HepG2 (cell line): Measurements from ENCODE around the gene RARG. TPM values are rescaled to one million over a fixed set of nuclear protein-coding genes. Genes with fewer than 3 reads are reported as not detected.
A peak's percentile ranks its signal among the peaks of the same experiment; 100 is the strongest.

Source experiments
- ATF6 ChIP-seq: sonication (generic); formaldehyde crosslinking; conservative IDR thresholded peaks from 2 replicates; pipeline ENCODE4 v1.4.0; 2020; ENCODE audit warnings: missing genetic modification reagents
- CSRNP2 ChIP-seq: sonication (generic); formaldehyde crosslinking; conservative IDR thresholded peaks from 2 replicates; pipeline ENCODE4 v1.8.0; 2022; ENCODE audit warnings: low read depth, missing genetic modification reagents
- DNMT3B ChIP-seq: conservative IDR thresholded peaks from 2 replicates; pipeline ENCODE4 v1.6.1; 2016; ENCODE audit warnings: missing biosample characterization, control low read depth
- FOXK2 ChIP-seq: fragments of 450-650 bp; IDR thresholded peaks from 2 replicates; pipeline ENCODE4 v1.6.1; 2016
- GMEB1 ChIP-seq: sonication (generic); formaldehyde crosslinking; IDR thresholded peaks from 2 replicates; pipeline ENCODE4 v1.5.1; 2020; ENCODE audit warnings: missing genetic modification reagents, mild to moderate bottlenecking, borderline replicate concordance
- IKZF4 ChIP-seq: sonication (generic); formaldehyde crosslinking; IDR thresholded peaks from 2 replicates; pipeline ENCODE4 v1.5.1; 2020; ENCODE audit warnings: borderline replicate concordance, mild to moderate bottlenecking, low read depth, missing genetic modification reagents; ENCODE audit errors: not compliant biosample characterization
- JUNB ChIP-seq: sonication (generic); formaldehyde crosslinking; IDR thresholded peaks from 2 replicates; pipeline ENCODE4 v1.8.0; 2022; ENCODE audit warnings: missing genetic modification reagents, mild to moderate bottlenecking, borderline replicate concordance
- NFATC3 ChIP-seq: sonication (generic); formaldehyde crosslinking; IDR thresholded peaks from 2 replicates; pipeline ENCODE4 v1.5.1; 2020; ENCODE audit warnings: mild to moderate bottlenecking, missing genetic modification reagents
- PITX1 ChIP-seq: sonication (generic); formaldehyde crosslinking; IDR thresholded peaks from 2 replicates; pipeline ENCODE4 v1.5.1; 2020; ENCODE audit warnings: mild to moderate bottlenecking, missing genetic modification reagents
- POGZ ChIP-seq: sonication (generic); formaldehyde crosslinking; IDR thresholded peaks from 2 replicates; pipeline ENCODE4 v1.4.0; 2020; ENCODE audit warnings: mild to moderate bottlenecking, missing genetic modification reagents
- XRCC5 ChIP-seq: fragments of 200-400 bp; formaldehyde crosslinking; optimal IDR thresholded peaks from 2 replicates; pipeline ENCODE3; 2017; ENCODE audit warnings: mild to moderate bottlenecking, low read length
- ZFP41 ChIP-seq: sonication (generic); formaldehyde crosslinking; IDR thresholded peaks from 2 replicates; pipeline ENCODE4 v1.4.0; 2020; ENCODE audit warnings: mild to moderate bottlenecking, missing genetic modification reagents, borderline replicate concordance
- ZNF282 ChIP-seq: fragments of 450-650 bp; IDR thresholded peaks from 2 replicates; pipeline ENCODE4 v1.6.1; 2018; ENCODE audit not compliant: partially characterized antibody
- ZNF367 ChIP-seq: sonication (generic); formaldehyde crosslinking; IDR thresholded peaks from 2 replicates; pipeline ENCODE4 v1.4.0; 2020; ENCODE audit warnings: missing genetic modification reagents, borderline replicate concordance
- ZNF558 ChIP-seq: sonication (generic); formaldehyde crosslinking; IDR thresholded peaks from 2 replicates; pipeline ENCODE4 v1.9.0; 2022; ENCODE audit warnings: mild to moderate bottlenecking, missing genetic modification reagents, borderline replicate concordance
- ZNF609 ChIP-seq: sonication (generic); formaldehyde crosslinking; IDR thresholded peaks from 2 replicates; pipeline ENCODE4 v1.4.0; 2020; ENCODE audit warnings: mild to moderate bottlenecking, missing genetic modification reagents, borderline replicate concordance
- ZNF614 ChIP-seq: IDR thresholded peaks from 2 replicates; pipeline ENCODE4 v1.6.1; 2018; ENCODE audit warnings: missing biosample characterization, missing genetic modification reagents, inconsistent platforms, borderline replicate concordance
- ZNF709 ChIP-seq: sonication (generic); formaldehyde crosslinking; IDR thresholded peaks from 2 replicates; pipeline ENCODE4 v1.5.0; 2020; ENCODE audit warnings: mild to moderate bottlenecking, missing genetic modification reagents
- ZNF713 ChIP-seq: sonication (generic); formaldehyde crosslinking; IDR thresholded peaks from 2 replicates; pipeline ENCODE4 v1.4.0; 2020; ENCODE audit warnings: mild to moderate bottlenecking, missing genetic modification reagents
- ZNF773 ChIP-seq: sonication (generic); formaldehyde crosslinking; IDR thresholded peaks from 2 replicates; pipeline ENCODE4 v1.4.0; 2020; ENCODE audit warnings: missing genetic modification reagents, borderline replicate concordance
- polyA plus RNA-seq, 8 experiments: library from polyadenylated mRNA; depleted of rRNA in 3 of 8; stranded (reverse) in 7 of 8; unstranded in 1 of 8; fragments of >200 nt; fragmentation: Illumina TruSeq in 4 of 8; extraction: Trizol in 4 of 8; gene quantifications; 2 replicates each; pipeline versions ENCODE4 v1.2.1 to v1.2.3, GENCODE V29; 2011 to 2016; ENCODE audit warnings: low read depth in 4 of 8, missing spikeins in 1 of 8, mixed read lengths in 1 of 8; ENCODE audit not compliant: insufficient read depth in 1 of 8
- total RNA-seq, 5 experiments: library from RNA; depleted of rRNA; stranded (reverse); fragments of >200 nt; fragmentation: Illumina TruSeq; extraction: Trizol; gene quantifications; 2 replicates each; pipeline ENCODE4 v1.2.3, GENCODE V29; 2016; ENCODE audit warnings: low read depth in 1 of 5

The RARG gene
- total and polyA plus RNA-seq, 2 of the 13 experiments (the other 11 are each of a cell fraction or from before 2014, with no cell fraction given) = 0.77 to 1.5 TPM

GRCh38 chr12:53180931-53181645, 50.9 kb downstream of the RARG start (continued):
- no peak for TF ChIP-seq ZNF709 (CRISPR knock-in tag)
- TF ChIP-seq ZNF773 (CRISPR knock-in tag) = no peak
- TF ChIP-seq IKZF4 (CRISPR knock-in tag) = no peak
- no peak for TF ChIP-seq NFATC3 (CRISPR knock-in tag)
- no peak for TF ChIP-seq ZFP41 (CRISPR knock-in tag)
- no peak for TF ChIP-seq ZNF282
- TF ChIP-seq ATF6 = no peak
- no peak for TF ChIP-seq ZNF713 (CRISPR knock-in tag)
- no peak for TF ChIP-seq ZNF558
- TF ChIP-seq ZNF614 = no peak
- no peak; the same call in 1 of the 2 replicates for TF ChIP-seq JUNB
- TF ChIP-seq FOXK2 = no peak
- 0 out of 2 replicates have a peak, but pooled peaks have one; percentile 10 for TF ChIP-seq PITX1 (CRISPR knock-in tag)
- no peak for TF ChIP-seq XRCC5
- no peak for TF ChIP-seq ZNF367 (CRISPR knock-in tag)
- TF ChIP-seq GMEB1 (CRISPR knock-in tag) = peak; percentile 77
- TF ChIP-seq DNMT3B (CRISPR knock-in tag) = no peak
- TF ChIP-seq ZNF609 = no peak
- no peak for TF ChIP-seq CSRNP2 (CRISPR knock-in tag)
- 0 out of 2 replicates have a peak, but pooled peaks have one; percentile 7 for TF ChIP-seq POGZ
